ENCODE measurements around the gene DNAJC2.

The DNAJC2 gene

DNA sequence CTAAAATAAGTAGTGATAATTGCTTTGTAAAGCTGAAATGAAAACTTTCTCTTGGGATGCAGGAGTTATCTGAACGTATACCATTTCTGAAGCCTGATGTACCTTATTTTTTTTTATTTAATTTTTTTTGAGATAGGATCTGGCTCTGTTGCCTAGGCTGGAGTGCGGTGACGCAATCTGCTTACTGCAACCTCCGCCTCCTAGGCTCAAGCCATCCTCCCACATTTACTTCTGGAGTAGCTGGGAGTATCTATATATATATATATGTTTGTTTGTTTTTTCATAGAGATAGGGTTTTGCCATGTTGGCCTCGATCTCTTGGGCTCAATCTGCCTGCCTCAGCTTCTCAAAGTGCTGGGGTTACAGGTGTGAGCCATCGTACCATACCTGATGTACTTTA is 44.9 kb downstream of the DNAJC2 start:
- ATAC-seq, result no peak
- TF ChIP-seq TCF4 (CRISPR knock-in tag; IDR thresholded peaks at IDR 0.05; ENCODE audit: borderline replicate concordance) (no peak), TOX (CRISPR knock-in tag; IDR thresholded peaks at IDR 0.05; ENCODE audit: borderline replicate concordance) (no peak), RARB (CRISPR knock-in tag; IDR thresholded peaks at IDR 0.05) (no peak), ZNF70 (CRISPR knock-in tag; IDR thresholded peaks at IDR 0.05) (no peak), CSDC2 (CRISPR knock-in tag; IDR thresholded peaks at IDR 0.05) (no peak), ZNF8 (CRISPR knock-in tag; IDR thresholded peaks at IDR 0.05) (no peak), ZC3H10 (CRISPR knock-in tag; IDR thresholded peaks at IDR 0.05) (no peak), PPARA (CRISPR knock-in tag; IDR thresholded peaks at IDR 0.05; ENCODE audit: borderline replicate concordance) (no peak), OSR1 (CRISPR knock-in tag; IDR thresholded peaks at IDR 0.05) (no peak)
- TF ChIP-seq, protein P1, sequence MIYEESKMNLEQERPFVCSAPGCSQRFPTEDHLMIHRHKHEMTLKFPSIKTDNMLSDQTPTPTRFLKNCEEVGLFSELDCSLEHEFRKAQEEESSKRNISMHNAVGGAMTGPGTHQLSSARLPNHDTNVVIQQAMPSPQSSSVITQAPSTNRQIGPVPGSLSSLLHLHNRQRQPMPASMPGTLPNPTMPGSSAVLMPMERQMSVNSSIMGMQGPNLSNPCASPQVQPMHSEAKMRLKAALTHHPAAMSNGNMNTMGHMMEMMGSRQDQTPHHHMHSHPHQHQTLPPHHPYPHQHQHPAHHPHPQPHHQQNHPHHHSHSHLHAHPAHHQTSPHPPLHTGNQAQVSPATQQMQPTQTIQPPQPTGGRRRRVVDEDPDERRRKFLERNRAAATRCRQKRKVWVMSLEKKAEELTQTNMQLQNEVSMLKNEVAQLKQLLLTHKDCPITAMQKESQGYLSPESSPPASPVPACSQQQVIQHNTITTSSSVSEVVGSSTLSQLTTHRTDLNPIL (CRISPR knock-in tag; IDR thresholded peaks at IDR 0.05; ENCODE audit: low read depth), result no peak

DNA sequence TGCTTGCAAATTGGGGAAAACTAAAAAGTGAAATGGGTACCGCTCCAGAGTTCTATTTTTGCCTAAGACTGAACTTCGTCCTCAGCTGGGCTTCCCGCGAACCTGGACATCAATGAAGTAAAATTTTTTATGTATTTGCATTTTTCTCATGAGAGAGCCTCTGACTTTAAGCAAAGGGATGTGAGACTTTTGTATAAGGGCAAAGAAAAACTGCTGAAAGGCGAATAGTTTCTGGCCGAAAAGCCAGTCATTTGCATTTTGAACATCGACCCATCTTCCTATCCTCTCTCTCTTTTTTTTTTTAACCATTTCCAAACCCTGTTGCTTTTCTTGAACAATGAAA is 46.8 kb downstream of the DNAJC2 start:
- ATAC-seq, result no peak
- TF ChIP-seq GLIS3 (CRISPR knock-in tag; IDR thresholded peaks at IDR 0.05), result no peak
- TF ChIP-seq PPARA (CRISPR knock-in tag; IDR thresholded peaks at IDR 0.05; ENCODE audit: borderline replicate concordance), result no peak
- TF ChIP-seq, protein P1 (CRISPR knock-in tag; IDR thresholded peaks at IDR 0.05; ENCODE audit: low read depth), result no peak

DNA sequence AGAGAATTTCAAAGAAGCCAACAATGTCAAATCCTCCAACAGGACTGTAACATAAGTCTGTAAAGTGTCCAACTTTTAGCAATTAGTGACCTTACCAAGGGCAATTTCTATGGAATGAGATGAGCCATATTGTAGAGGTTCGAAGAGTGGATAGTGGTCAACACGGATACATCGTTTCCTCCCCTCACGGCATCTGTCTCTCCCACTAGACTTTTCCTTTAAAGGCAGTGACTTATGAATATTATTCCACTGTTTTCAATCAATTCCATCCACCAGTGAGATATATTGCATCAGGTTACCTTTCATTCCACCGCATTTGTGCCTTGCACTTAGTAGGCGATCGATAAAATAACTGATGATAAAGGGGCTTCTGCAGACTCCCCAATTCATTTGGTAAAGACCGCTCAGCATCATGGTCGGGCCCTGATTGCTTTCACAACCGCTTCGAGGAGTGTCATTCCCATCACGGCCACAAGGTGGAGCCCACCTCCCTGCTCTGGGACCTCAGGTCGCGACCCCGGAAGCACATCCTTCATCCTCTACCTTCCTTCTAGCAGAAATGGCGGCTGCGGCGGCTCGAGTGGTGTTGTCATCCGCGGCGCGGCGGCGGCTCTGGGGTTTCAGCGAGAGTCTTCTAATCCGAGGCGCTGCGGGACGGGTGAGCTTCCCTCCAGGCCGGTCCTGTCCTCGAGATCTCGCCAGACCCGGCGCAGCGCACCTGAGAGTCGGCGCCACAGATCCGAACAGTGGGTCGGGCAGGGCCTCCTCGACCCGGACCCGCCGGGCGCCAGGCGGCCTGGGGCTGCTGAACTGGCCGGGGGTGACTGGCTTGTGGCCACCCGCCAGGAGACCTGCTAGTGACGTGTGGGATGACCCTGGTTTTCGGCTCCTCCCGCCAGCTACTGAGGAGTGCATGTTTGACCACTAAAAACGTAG is 47.4 kb downstream of the DNAJC2 start, which contains the start of gene PMPCB:
PMPCB (plus strand) TSS at position 535 of the 936 bp plus-strand sequence; CDS start at position 560, 25 bp downstream.
- ATAC-seq, result peak; percentile 96
- TF ChIP-seq, protein P2, sequence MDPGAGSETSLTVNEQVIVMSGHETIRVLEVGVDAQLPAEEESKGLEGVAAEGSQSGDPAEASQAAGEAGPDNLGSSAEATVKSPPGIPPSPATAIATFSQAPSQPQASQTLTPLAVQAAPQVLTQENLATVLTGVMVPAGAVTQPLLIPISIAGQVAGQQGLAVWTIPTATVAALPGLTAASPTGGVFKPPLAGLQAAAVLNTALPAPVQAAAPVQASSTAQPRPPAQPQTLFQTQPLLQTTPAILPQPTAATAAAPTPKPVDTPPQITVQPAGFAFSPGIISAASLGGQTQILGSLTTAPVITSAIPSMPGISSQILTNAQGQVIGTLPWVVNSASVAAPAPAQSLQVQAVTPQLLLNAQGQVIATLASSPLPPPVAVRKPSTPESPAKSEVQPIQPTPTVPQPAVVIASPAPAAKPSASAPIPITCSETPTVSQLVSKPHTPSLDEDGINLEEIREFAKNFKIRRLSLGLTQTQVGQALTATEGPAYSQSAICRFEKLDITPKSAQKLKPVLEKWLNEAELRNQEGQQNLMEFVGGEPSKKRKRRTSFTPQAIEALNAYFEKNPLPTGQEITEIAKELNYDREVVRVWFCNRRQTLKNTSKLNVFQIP (CRISPR knock-in tag; IDR thresholded peaks at IDR 0.05; ENCODE audit: borderline replicate concordance, low read depth), result peak; percentile 84; the same call in 1 of the 2 replicates
- TF ChIP-seq ZNF70 (CRISPR knock-in tag; IDR thresholded peaks at IDR 0.05) (0 out of 2 replicates have a peak, but pooled peaks have one; percentile 14), ZFP3 (CRISPR knock-in tag; IDR thresholded peaks at IDR 0.05) (peak; percentile 54)
- TF ChIP-seq, protein P3, sequence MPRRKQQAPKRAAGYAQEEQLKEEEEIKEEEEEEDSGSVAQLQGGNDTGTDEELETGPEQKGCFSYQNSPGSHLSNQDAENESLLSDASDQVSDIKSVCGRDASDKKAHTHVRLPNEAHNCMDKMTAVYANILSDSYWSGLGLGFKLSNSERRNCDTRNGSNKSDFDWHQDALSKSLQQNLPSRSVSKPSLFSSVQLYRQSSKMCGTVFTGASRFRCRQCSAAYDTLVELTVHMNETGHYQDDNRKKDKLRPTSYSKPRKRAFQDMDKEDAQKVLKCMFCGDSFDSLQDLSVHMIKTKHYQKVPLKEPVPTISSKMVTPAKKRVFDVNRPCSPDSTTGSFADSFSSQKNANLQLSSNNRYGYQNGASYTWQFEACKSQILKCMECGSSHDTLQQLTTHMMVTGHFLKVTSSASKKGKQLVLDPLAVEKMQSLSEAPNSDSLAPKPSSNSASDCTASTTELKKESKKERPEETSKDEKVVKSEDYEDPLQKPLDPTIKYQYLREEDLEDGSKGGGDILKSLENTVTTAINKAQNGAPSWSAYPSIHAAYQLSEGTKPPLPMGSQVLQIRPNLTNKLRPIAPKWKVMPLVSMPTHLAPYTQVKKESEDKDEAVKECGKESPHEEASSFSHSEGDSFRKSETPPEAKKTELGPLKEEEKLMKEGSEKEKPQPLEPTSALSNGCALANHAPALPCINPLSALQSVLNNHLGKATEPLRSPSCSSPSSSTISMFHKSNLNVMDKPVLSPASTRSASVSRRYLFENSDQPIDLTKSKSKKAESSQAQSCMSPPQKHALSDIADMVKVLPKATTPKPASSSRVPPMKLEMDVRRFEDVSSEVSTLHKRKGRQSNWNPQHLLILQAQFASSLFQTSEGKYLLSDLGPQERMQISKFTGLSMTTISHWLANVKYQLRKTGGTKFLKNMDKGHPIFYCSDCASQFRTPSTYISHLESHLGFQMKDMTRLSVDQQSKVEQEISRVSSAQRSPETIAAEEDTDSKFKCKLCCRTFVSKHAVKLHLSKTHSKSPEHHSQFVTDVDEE (CRISPR knock-in tag; IDR thresholded peaks at IDR 0.05), result 0 out of 2 replicates have a peak, but pooled peaks have one; percentile 15
- TF ChIP-seq, protein P4, sequence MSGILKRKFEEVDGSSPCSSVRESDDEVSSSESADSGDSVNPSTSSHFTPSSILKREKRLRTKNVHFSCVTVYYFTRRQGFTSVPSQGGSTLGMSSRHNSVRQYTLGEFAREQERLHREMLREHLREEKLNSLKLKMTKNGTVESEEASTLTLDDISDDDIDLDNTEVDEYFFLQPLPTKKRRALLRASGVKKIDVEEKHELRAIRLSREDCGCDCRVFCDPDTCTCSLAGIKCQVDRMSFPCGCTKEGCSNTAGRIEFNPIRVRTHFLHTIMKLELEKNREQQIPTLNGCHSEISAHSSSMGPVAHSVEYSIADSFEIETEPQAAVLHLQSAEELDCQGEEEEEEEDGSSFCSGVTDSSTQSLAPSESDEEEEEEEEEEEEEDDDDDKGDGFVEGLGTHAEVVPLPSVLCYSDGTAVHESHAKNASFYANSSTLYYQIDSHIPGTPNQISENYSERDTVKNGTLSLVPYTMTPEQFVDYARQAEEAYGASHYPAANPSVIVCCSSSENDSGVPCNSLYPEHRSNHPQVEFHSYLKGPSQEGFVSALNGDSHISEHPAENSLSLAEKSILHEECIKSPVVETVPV (CRISPR knock-in tag; IDR thresholded peaks at IDR 0.05), result no peak

DNA sequence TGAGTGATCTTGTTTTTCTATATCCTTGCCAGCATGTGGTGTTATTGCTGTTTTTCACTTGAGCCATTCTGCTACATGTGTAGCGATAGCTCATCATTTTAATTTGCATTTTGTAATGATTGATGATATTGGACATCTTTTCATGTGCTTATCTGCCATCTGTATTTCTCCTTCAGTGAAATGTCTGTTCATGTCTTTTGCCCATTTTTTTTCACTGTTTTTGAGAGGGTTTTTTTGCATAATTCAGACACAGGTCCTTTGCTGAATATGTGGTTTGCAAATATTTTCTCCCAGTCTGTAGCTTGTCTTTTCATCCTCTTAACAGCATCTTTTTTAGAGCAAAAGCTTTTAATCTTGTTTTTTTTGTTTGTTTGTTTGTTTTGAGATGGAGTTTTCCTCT is 51.0 kb downstream of the DNAJC2 start:
- TF ChIP-seq TOX (CRISPR knock-in tag; IDR thresholded peaks at IDR 0.05; ENCODE audit: borderline replicate concordance) (no peak), OSR1 (CRISPR knock-in tag; IDR thresholded peaks at IDR 0.05) (no peak)
- no peak for ATAC-seq

DNA sequence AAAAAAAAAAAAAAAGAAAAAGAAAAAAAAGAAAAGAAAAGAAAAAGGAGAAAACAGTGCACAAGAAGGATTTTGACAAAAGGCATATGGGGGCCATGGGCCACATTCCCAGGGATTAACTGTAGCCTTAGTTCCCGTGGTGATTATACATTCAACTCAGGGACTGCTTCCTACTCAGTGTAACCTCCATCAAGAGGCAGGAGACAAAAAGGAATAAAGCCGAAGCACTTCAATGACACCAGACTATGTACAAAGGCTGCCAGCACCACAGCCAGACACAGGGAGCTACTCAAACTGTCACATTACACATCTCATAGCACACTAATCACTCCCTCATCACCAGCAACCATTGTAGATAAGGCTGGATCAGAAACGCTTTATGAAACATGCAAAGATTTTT is 52.4 kb downstream of the DNAJC2 start:
- no peak for ATAC-seq
- TF ChIP-seq OSR1 (CRISPR knock-in tag; IDR thresholded peaks at IDR 0.05), result no peak
- no peak for TF ChIP-seq CSDC2 (CRISPR knock-in tag; IDR thresholded peaks at IDR 0.05)
- no peak for TF ChIP-seq ZFP3 (CRISPR knock-in tag; IDR thresholded peaks at IDR 0.05)
- TF ChIP-seq, protein P1 (CRISPR knock-in tag; IDR thresholded peaks at IDR 0.05; ENCODE audit: low read depth), result no peak
- TF ChIP-seq ZNF70 (CRISPR knock-in tag; IDR thresholded peaks at IDR 0.05), result no peak
- TF ChIP-seq ZNF565 (CRISPR knock-in tag; conservative IDR thresholded peaks at IDR 0.05; ENCODE audit: low read depth), result no peak
- TF ChIP-seq ISL1 (CRISPR knock-in tag; IDR thresholded peaks at IDR 0.05), result no peak
- no peak for TF ChIP-seq ESRRG (CRISPR knock-in tag; IDR thresholded peaks at IDR 0.05)
- TF ChIP-seq, protein P5, sequence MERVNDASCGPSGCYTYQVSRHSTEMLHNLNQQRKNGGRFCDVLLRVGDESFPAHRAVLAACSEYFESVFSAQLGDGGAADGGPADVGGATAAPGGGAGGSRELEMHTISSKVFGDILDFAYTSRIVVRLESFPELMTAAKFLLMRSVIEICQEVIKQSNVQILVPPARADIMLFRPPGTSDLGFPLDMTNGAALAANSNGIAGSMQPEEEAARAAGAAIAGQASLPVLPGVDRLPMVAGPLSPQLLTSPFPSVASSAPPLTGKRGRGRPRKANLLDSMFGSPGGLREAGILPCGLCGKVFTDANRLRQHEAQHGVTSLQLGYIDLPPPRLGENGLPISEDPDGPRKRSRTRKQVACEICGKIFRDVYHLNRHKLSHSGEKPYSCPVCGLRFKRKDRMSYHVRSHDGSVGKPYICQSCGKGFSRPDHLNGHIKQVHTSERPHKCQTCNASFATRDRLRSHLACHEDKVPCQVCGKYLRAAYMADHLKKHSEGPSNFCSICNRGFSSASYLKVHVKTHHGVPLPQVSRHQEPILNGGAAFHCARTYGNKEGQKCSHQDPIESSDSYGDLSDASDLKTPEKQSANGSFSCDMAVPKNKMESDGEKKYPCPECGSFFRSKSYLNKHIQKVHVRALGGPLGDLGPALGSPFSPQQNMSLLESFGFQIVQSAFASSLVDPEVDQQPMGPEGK (CRISPR knock-in tag; IDR thresholded peaks at IDR 0.05; ENCODE audit: borderline replicate concordance), result no peak
- TF ChIP-seq GLIS3 (CRISPR knock-in tag; IDR thresholded peaks at IDR 0.05), result no peak
- TF ChIP-seq RARB (CRISPR knock-in tag; IDR thresholded peaks at IDR 0.05), result no peak
- TF ChIP-seq PPARA (CRISPR knock-in tag; IDR thresholded peaks at IDR 0.05; ENCODE audit: borderline replicate concordance), result no peak
- TF ChIP-seq ZFP30 (CRISPR knock-in tag; IDR thresholded peaks at IDR 0.05), result no peak
- TF ChIP-seq ZC3H10 (CRISPR knock-in tag; IDR thresholded peaks at IDR 0.05), result no peak
